ENCODE measurements around the gene IQCF6.
"Not testable (repeated sequence)": the region's sequence is repeated elsewhere in the genome, so short reads cannot be mapped to it uniquely, and the experiment has no call there.

The IQCF6 gene

GRCh38 chr3:51759203-51759602 is 19.8 kb downstream of the IQCF6 start:
- DNase-seq, result no peak

DNA sequence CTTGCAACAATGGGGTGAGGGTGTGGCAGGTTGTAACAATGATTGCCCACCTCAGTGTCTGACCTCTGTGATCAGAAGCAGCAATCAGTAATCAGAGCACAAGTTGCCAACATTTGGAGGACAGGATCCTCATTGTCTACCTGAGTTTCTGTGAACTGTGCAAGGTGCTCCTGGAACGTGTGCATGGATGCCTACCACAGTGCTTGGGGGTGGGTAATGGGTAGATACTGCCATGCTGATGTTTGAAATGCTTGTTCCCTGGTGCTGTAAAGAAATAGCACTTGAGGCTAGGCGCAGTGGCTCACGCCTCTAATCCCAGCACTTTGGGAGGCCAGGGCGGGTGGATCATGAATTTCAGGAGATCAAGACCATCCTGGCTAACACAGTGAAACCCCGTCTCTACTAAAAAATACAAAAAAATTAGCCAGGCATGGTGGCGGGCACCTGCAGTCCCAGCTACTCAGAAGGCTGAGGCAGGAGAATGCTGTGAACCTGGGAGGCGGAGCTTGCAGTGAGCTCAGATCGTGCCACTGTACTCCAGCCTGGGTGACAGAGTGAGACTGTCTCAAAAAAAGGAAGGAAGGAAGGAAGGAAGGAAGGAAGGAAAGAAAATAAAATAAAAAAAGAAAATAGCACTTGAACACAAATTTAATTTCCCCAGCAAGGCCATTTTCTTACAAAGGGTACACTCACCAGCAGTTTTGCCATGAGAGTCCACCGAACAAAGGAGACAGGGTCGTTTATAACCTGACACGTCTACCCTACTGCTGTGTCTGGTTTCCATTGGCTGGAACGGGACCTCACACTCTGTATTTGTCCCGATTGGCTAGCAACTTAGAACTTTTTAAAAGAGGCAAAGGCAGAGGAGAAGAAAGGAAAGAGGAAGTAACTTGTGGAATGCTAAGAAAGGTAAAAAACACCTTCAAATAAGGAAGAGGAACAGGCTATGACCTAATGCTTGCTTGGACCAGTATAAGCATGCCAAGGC is 25.0 kb downstream of the IQCF6 start:
- not testable (repeated sequence) for DNase-seq

GRCh38 chr3:51751287-51751686 is 27.8 kb downstream of the IQCF6 start:
- no peak for DNase-seq

GRCh38 chr3:51750878-51751277 is 28.2 kb downstream of the IQCF6 start:
- no peak for DNase-seq

GRCh38 chr3:51748327-51748726 is 30.7 kb downstream of the IQCF6 start:
- no peak for DNase-seq

- DNase-seq, result no peak
Measured at GRCh38 chr3:51747840-51748239, 31.2 kb downstream of the IQCF6 start.

DNA sequence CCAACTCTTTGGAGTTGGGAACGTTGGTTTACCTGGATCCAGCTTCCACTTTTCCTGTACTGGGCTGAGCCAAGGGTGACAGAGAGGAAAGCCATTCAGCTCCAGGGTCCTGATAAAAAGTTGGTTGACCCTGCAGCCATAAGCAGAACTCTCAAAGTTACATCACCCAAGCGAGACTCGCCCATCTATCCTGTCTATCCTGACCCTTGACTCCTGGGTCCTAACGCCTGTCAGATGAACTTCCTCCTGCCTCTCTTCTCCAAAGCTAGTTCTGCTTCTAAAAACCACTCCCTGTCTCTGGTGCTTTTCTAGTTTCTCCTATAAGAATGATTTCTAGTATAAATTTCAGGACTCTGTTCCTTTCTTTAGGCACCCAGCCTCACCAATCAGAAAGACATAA is 36.1 kb downstream of the IQCF6 start:
- DNase-seq, result not testable (repeated sequence)

DNA sequence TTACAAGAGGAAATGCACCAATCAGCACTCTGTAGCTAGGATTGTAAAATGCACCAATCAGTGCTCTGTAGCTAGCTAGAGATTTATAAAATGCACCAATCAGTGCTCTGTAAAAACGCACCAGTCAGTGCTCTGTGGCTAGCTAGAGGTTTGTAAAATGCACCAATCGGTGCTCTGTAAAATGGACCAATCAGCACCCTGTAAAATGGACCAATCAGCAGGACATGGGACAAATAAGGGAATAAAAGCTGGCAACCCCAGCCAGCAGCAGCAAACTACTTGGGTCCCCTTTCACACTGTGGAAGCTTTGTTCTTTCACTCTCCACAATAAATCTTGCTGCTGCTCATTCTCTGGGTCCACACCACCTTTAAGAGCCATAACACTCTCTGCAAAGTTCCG is 36.7 kb downstream of the IQCF6 start:
- DNase-seq, result not testable (repeated sequence)

- no peak for DNase-seq
Measured at GRCh38 chr3:51739110-51739509, 39.9 kb downstream of the IQCF6 start.

- DNase-seq, result no peak
Measured at GRCh38 chr3:51735950-51736349, 43.1 kb downstream of the IQCF6 start.

DNA sequence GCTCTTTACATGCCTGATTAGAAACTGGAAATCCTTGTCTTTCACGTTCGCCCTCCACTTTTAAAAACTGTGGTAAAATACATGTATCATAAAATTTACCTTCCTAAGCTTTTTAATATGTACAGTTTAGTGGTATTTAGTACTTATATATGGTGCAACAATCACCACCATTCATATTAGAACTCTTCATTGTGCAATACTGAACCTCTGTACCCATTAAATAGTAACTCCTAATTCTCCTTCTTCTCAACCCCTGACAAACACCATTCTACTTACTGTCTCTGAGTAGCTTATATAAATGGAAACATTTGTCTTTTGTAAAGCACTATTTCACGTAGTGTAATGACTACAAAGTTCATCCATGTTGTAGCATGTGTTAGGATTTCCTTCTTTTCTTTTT is 44.0 kb downstream of the IQCF6 start:
- DNase-seq, result no peak

- no peak for DNase-seq
Measured at GRCh38 chr3:51734572-51734907, 44.5 kb downstream of the IQCF6 start.

- no peak for DNase-seq
Measured at GRCh38 chr3:51733859-51734571, 45.0 kb downstream of the IQCF6 start.

DNA sequence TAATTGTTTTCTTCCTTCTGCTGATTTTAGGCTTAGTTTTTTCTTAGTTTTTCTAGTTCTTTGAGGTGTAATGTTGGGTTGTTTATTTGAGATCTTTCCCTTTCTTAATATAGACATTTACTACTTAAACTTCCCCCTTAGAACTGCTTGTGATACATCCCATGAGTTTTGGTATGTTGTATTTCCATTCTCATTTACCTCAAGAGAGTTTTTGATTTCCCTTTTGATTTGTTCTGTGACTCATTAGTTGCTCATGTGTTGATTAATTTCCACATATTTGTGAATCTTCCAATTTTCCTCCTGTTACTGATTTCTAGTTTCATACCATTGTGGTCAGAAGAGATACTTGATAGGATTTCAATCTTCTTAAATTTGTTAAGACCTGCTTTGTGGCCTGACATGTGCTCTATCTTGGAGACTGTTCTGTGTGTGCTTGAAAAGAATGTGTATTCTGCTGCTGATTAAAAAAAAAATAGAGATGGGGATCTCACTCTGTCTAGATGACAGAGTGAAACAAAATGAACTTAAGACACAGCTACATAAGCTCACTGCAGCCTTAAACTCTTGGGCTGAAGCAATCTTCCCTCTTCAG is 49.9 kb downstream of the IQCF6 start:
- no peak for DNase-seq

Data from retina (tissue), 1 donor.